Measurements from ENCODE around the gene LSG1.

DNA sequence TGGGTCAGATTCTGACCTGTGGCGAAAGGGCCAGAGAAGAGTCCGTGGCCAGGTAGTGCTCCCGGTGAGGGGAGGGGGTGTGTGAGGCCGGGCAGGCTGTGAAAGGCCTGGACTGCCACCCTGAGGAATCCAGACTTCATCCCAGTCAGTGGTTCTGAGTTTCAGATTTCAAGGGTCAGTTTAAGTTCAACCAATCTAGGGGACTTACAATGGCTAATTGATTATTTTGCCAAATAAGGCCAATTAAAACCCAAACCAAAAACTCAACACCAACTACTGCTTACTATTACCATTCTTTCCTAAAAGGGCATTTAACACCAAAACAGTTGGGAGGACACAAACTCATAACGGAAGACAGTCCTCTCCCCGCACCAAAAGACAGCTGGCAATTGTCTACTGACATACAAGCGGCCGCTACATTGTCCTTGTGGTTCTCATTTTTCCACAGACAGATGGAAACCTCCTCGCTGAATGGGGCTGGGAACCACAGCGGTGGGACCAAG, 69.3 kb downstream of the LSG1 start:
- TF ChIP-seq ATF1 (CRISPR knock-in tag; IDR thresholded peaks at IDR 0.05) (no peak), ATF1 (tag; IDR thresholded peaks at IDR 0.05) (no peak), ELF1 (tag; IDR thresholded peaks at IDR 0.05) (no peak)

Measured in K562 (cell line).